ENCODE measurements around the gene MINDY3.

DNA sequence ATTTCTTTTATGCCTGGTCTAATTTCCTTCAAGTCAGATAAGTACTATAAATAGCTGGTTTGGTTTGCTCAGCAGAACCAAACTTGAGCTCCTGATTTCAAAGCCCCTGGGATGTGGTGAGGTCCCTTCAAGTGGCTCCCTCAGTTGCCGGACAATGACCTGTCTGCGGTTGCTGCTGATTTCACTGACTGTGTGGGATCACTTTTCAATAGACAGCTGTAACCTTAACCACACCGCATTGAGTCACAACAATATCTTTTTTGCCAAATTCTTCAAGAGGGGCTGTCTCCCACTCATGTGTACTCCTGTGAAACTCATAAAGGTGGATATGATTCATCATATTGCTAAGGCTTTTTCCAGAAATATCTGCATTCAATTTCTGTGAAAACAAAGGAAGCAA, 117.5 kb downstream of the MINDY3 start:
- no peak for TF ChIP-seq ZNF384 (IDR thresholded peaks at IDR 0.05)
- no peak for TF ChIP-seq TARDBP (IDR thresholded peaks at IDR 0.05)
- TF ChIP-seq SP1 (IDR thresholded peaks at IDR 0.05), result no peak
- TF ChIP-seq NFRKB (IDR thresholded peaks at IDR 0.05), result no peak
- TF ChIP-seq CTBP1 (IDR thresholded peaks at IDR 0.05; ENCODE audit: borderline replicate concordance), result no peak
- no peak for TF ChIP-seq FOXA1 (IDR thresholded peaks at IDR 0.05)
- TF ChIP-seq, protein P1, sequence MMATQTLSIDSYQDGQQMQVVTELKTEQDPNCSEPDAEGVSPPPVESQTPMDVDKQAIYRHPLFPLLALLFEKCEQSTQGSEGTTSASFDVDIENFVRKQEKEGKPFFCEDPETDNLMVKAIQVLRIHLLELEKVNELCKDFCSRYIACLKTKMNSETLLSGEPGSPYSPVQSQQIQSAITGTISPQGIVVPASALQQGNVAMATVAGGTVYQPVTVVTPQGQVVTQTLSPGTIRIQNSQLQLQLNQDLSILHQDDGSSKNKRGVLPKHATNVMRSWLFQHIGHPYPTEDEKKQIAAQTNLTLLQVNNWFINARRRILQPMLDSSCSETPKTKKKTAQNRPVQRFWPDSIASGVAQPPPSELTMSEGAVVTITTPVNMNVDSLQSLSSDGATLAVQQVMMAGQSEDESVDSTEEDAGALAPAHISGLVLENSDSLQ (IDR thresholded peaks at IDR 0.05), result no peak
- TF ChIP-seq BHLHE40 (IDR thresholded peaks at IDR 0.05; ENCODE audit: borderline replicate concordance), result no peak
- TF ChIP-seq L3MBTL2 (conservative IDR thresholded peaks at IDR 0.05), result no peak
- TF ChIP-seq ELF4 (IDR thresholded peaks at IDR 0.05), result no peak
- no peak for TF ChIP-seq ARNT (IDR thresholded peaks at IDR 0.05)
